ENCODE results near the gene GNAQ. TPM values are rescaled to one million over a fixed set of nuclear protein-coding genes. Genes with fewer than 3 reads are reported as not detected.

GNAQ gene
- total and polyA plus RNA-seq, 2 experiments from 2014 or later: 21.1 to 43.1 TPM

- ATAC-seq (no peak), DNase-seq (ENCODE audit: low spot score) (no peak)
- Histone ChIP-seq H3K79me2 (replicated peaks; ENCODE audit: insufficient read depth) (no peaks in the 10 kb centered on the region; the same call in 1 of the 2 replicates), H3F3A (replicated peaks; ENCODE audit: low read depth) (no peaks in the 10 kb centered on the region), H3K9me2 (ENCODE audit: insufficient read depth) (no peaks in the 10 kb centered on the region), H3K27ac (ENCODE audit: low read depth) (no peak overlapping the region), H4K20me1 (replicated peaks; ENCODE audit: insufficient read depth) (no peaks in the 10 kb centered on the region), H3K4me3 (no peak overlapping the region), H3K36me3 (ENCODE audit: insufficient read depth) (no peaks in the 10 kb centered on the region), H3K27me3 (ENCODE audit: insufficient read depth) (no peaks in the 10 kb centered on the region), H3K4me2 (no peak overlapping the region), H3K4me1 (ENCODE audit: insufficient read depth) (peaks cover 9% of the 10 kb centered on the region; the same call in 1 of the 2 replicates), H2AFZ (no peak overlapping the region)
- H3K9me3 Mint-ChIP-seq: no peaks in the 10 kb centered on the region
- H3K27me3 Mint-ChIP-seq (ENCODE audit: insufficient read depth, low read depth, poor library complexity): peaks cover 4% of the 10 kb centered on the region
- no peak for TF ChIP-seq EZH2phosphoT487 (IDR thresholded peaks at IDR 0.05; ENCODE audit: unreplicated experiment)
- TF ChIP-seq, protein P1, sequence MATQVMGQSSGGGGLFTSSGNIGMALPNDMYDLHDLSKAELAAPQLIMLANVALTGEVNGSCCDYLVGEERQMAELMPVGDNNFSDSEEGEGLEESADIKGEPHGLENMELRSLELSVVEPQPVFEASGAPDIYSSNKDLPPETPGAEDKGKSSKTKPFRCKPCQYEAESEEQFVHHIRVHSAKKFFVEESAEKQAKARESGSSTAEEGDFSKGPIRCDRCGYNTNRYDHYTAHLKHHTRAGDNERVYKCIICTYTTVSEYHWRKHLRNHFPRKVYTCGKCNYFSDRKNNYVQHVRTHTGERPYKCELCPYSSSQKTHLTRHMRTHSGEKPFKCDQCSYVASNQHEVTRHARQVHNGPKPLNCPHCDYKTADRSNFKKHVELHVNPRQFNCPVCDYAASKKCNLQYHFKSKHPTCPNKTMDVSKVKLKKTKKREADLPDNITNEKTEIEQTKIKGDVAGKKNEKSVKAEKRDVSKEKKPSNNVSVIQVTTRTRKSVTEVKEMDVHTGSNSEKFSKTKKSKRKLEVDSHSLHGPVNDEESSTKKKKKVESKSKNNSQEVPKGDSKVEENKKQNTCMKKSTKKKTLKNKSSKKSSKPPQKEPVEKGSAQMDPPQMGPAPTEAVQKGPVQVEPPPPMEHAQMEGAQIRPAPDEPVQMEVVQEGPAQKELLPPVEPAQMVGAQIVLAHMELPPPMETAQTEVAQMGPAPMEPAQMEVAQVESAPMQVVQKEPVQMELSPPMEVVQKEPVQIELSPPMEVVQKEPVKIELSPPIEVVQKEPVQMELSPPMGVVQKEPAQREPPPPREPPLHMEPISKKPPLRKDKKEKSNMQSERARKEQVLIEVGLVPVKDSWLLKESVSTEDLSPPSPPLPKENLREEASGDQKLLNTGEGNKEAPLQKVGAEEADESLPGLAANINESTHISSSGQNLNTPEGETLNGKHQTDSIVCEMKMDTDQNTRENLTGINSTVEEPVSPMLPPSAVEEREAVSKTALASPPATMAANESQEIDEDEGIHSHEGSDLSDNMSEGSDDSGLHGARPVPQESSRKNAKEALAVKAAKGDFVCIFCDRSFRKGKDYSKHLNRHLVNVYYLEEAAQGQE (IDR thresholded peaks at IDR 0.05; ENCODE audit: unreplicated experiment): no peak
- no peak for TF ChIP-seq CTCF (conservative IDR thresholded peaks at IDR 0.05; ENCODE audit: low read depth in 2 of 2)
- TF ChIP-seq EZH2 (IDR thresholded peaks at IDR 0.05; ENCODE audit: low read depth, unreplicated experiment): no peak
- TF ChIP-seq JUNB (IDR thresholded peaks at IDR 0.05; ENCODE audit: unreplicated experiment): no peak
- no peak for TF ChIP-seq ZNF331 (CRISPR knock-in tag; IDR thresholded peaks at IDR 0.05; ENCODE audit: low read depth)
- TF ChIP-seq ZNF462 (CRISPR knock-in tag; IDR thresholded peaks at IDR 0.05): no peak
- TF ChIP-seq ZNF114 (CRISPR knock-in tag; IDR thresholded peaks at IDR 0.05): no peak
- no peak for TF ChIP-seq CREB1 (CRISPR knock-in tag; IDR thresholded peaks at IDR 0.05; ENCODE audit: low read depth)
- TF ChIP-seq NANOG (IDR thresholded peaks at IDR 0.05; ENCODE audit: borderline replicate concordance): no peak
- no peak for TF ChIP-seq STAT1 (IDR thresholded peaks at IDR 0.05; ENCODE audit: unreplicated experiment)
- TF ChIP-seq, protein P2, sequence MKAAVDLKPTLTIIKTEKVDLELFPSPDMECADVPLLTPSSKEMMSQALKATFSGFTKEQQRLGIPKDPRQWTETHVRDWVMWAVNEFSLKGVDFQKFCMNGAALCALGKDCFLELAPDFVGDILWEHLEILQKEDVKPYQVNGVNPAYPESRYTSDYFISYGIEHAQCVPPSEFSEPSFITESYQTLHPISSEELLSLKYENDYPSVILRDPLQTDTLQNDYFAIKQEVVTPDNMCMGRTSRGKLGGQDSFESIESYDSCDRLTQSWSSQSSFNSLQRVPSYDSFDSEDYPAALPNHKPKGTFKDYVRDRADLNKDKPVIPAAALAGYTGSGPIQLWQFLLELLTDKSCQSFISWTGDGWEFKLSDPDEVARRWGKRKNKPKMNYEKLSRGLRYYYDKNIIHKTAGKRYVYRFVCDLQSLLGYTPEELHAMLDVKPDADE (IDR thresholded peaks at IDR 0.05): no peak
- TF ChIP-seq POLR2AphosphoS5 (IDR thresholded peaks at IDR 0.05; ENCODE audit: low read depth): no peak
- H3K36me3 Mint-ChIP-seq (ENCODE audit: low read depth): no peaks in the 10 kb centered on the region
- H3K4me3 Mint-ChIP-seq: no peak overlapping the region
- H3K27ac Mint-ChIP-seq: no peak overlapping the region
- H3K4me1 Mint-ChIP-seq: peaks cover 19% of the 10 kb centered on the region
These were observed 228.2 kb downstream of the GNAQ start for GRCh38 chr9:77803423-77803822.
